Hematopoietic multipotent progenitor cell (in vitro differentiated cells): ENCODE results near the gene KBTBD4. TPM values are rescaled to one million over a fixed set of nuclear protein-coding genes. Genes with fewer than 3 reads are reported as not detected.

ENCODE experiments used
- DNase-seq, 3 donors: peaks; one replicate each; pipeline ENCODE4 v3.0.0-alpha.2; 2011 to 2015; ENCODE audit warnings: low read depth in 2 of 3, low spot score in 2 of 3
- total RNA-seq: library from RNA; depleted of rRNA; stranded (reverse); fragments of >200 nt; gene quantifications from one replicate; pipeline ENCODE4 v1.2.3, GENCODE V29; 2012

The KBTBD4 gene
- 33.1 TPM for total RNA-seq

- DNase-seq = peak; percentile 89 to 93 (median 89)
These were observed at the start of gene KBTBD4, which contains the start of gene NDUFS3 for GRCh38 chr11:47578524-47579494. Gene KBTBD4 (minus strand): TSS chr11:47578970. CDS start chr11:47578951, 19 bp downstream. Gene NDUFS3 (plus strand): TSS chr11:47579074. CDS start chr11:47579092, 18 bp downstream.

- no peak for DNase-seq
These were observed 49.3 kb upstream of the KBTBD4 start for GRCh38 chr11:47628026-47628425.

GRCh38 chr11:47626234-47626633 is 47.5 kb upstream of the KBTBD4 start:
- no peak for DNase-seq

DNA sequence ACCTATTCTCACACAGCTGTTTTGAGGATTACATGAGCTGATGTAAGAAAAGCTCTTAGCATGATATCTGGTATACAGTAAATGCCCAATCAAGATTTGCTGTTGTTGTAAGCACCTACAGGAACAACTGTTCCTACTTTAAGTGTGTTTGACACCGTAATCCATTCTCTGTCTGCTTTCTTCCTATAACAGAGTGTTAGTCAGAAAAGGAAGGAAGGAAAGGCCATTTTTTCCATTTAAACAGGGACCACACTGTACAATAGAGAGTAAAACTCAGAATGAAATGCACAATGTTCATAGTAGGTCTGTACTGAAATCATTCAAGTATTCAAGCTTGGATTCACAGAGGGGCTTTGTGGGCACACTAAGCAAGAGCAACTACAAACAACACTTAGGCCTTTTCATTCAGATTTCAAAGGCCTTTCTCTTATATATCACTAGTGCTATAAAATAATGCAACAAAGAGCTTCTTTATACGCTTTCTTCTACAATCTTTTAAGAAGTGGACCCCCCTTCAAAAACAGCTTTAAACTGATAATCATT is 42.1 kb upstream of the KBTBD4 start:
- no peak for DNase-seq

- peak in 2 of 3 donors; percentile 23 to 56 for DNase-seq
These were observed 38.6 kb upstream of the KBTBD4 start for GRCh38 chr11:47617417-47617809.

GRCh38 chr11:47616726-47617416 is 38.1 kb upstream of the KBTBD4 start:
- peak in 2 of 3 donors; percentile 69 to 86 for DNase-seq

GRCh38 chr11:47615249-47615648 is 36.5 kb upstream of the KBTBD4 start:
- no peak for DNase-seq

- DNase-seq = peak in 2 of 3 donors; percentile 24 to 67
These were observed 32.6 kb upstream of the KBTBD4 start for GRCh38 chr11:47611348-47611794.

- no peak for DNase-seq
These were observed 30.9 kb upstream of the KBTBD4 start for GRCh38 chr11:47609675-47610074.

- no peak for DNase-seq
These were observed 28.6 kb upstream of the KBTBD4 start for GRCh38 chr11:47607380-47607779.

DNA sequence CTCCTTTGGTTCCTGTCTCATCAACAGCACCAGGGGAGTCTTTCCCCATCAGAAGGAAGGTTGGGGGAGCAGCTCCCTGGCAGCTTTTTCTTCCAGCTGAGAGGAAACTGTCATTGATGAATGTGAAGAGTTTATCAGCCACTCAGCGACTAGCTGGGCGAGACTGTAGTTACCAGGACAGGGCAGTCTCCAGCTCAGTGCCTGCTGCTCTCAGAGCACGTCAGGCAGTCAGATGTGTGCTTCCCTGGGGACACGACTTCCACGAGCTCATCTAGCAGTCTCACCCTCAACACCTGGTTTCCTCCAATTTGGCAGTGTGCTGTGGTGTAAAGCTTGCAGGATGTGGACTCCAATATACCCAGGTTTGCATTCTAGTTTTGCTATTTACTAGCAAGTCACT is 28.0 kb upstream of the KBTBD4 start:
- DNase-seq = no peak

DNA sequence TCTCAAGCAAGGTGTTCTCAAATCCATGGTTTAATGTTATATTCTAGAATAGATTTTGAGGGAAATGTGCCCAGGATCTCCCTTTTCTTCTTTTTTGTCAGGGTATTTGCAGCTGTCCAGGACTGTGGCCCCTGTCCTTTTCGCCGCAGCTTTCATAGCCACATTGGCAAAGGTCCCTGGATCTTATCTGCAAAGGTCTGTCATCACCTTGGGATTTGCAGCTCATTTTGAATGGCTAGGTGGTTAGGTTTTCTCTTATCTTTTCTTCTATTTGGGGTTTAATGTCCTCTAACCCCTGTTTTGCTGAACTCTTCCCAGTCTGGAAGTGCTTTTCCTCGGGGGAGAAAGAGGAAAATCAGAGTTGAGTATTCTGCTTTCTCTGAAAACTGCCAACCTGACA is 27.2 kb upstream of the KBTBD4 start:
- no peak for DNase-seq

- no peak for DNase-seq
These were observed 24.5 kb upstream of the KBTBD4 start for GRCh38 chr11:47603295-47603694.

DNA sequence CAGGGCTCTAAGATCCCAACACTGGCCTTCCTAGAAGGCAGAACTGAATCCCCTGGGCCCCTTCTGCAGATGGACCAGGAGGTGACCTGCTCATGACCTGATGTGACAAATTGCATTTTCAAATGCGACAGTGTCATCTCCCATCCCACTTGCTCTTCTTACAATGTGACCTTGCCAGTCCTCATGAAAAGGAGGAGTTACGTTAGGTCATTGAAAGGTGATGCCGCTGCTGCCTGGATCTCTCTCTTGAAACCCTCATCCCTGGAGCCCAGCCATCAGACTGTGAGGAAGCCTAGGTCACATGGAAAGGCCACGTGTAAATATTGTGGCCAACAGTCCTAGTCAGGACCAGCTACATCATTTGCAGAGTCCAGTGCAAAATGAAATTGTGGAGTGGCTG is 21.1 kb upstream of the KBTBD4 start:
- DNase-seq = no peak

GRCh38 chr11:47595967-47596366 is 17.2 kb upstream of the KBTBD4 start:
- no peak for DNase-seq

DNA sequence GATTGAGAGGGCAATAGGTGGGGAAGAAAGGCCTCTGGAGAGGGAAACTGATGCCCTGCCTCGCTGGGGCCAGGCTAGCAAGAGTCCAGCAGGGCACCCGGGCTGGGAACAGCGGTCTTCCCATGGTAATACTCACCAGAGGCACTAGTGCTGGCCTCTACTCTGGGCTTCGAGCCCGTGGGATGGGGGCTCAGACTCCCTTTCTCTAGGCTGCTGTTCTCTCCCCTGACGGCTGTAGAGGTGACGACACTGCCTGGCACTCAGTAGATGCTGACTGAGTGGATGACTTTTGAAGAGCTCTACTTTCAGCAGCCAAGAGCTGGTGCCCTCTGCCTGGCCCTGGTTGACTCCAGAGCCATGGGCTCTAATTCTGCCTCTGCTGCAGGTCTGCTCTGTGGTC is 16.3 kb upstream of the KBTBD4 start:
- no peak for DNase-seq

GRCh38 chr11:47593934-47594855 is 15.4 kb upstream of the KBTBD4 start, which contains the start of gene C1QTNF4:
Gene C1QTNF4 (minus strand): TSS chr11:47594411. CDS start chr11:47590810, 3,601 bp downstream.
- no peak for DNase-seq

DNA sequence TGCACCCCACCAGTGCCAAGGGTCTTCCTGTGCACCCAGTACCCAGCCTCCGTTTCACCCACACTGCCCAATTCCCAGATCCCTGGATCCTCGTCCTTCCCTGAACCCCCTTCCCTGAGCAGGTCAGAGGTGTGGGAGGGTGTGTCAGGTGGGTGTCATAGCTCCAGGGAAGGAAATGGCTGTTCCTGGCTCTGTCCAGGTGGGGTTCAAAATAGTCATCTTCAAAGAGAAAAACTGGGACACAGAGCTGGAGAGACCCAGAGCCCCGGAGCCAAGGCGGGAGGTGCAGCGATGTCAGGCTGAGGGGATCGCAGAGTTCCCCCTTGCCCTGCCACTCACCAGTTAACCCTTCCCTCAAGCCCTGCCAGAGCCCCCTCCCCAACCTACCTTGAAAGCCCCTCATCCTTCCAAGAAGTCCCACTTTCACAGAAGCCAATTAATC is 14.7 kb upstream of the KBTBD4 start:
- DNase-seq = no peak

GRCh38 chr11:47592970-47593369 is 14.2 kb upstream of the KBTBD4 start:
- DNase-seq = no peak

DNA sequence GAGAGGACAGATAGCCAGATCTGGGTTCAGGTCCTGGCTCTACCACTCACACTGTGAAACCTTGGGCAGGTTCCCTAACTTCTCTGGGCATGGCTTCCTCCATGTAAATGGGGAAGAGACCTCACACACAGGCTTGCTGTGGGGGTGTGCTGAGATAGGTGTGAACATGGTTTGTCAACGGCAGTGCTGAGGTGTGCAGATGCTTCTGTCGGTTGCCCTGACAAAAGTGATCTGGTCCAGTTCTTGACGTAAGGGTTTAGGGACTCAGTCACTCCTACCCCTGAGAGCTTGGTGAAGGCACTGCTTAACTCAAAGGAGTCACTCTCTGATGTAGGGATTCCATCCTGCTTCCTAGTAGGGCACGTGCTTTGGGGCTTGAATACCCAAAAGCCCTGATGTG is 13.5 kb upstream of the KBTBD4 start:
- peak in 1 of 3 donors; percentile 12 for DNase-seq
